Prostate gland (tissue), 2 donors: ENCODE results near the gene ZBTB7C.

Source experiments
- POLR2A ChIP-seq: fragments of 450-650 bp; IDR thresholded peaks from one replicate; pipeline ENCODE4 v1.6.1; 2016; ENCODE audit warnings: antibody characterized with exemption, mild to moderate bottlenecking
- POLR2AphosphoS5 ChIP-seq: sonication (generic); formaldehyde crosslinking; IDR thresholded peaks from one replicate; pipeline ENCODE4 v1.6.1; 2017; ENCODE audit warnings: antibody characterized with exemption
- TF ChIP-seq, protein P1 (sequence below), 4 experiments: fragments of 200-600 bp in 2 of 4; fragments of 450-650 bp in 2 of 4; sonication (generic) in 2 of 4; IDR thresholded peaks; 1 replicate in 3 of 4; 2 replicates in 1 of 4; pipeline ENCODE4 v1.5.1; 2016 to 2019; ENCODE audit warnings: antibody characterized with exemption in 4 of 4, mild to moderate bottlenecking in 2 of 4, moderate library complexity in 2 of 4

DNA sequence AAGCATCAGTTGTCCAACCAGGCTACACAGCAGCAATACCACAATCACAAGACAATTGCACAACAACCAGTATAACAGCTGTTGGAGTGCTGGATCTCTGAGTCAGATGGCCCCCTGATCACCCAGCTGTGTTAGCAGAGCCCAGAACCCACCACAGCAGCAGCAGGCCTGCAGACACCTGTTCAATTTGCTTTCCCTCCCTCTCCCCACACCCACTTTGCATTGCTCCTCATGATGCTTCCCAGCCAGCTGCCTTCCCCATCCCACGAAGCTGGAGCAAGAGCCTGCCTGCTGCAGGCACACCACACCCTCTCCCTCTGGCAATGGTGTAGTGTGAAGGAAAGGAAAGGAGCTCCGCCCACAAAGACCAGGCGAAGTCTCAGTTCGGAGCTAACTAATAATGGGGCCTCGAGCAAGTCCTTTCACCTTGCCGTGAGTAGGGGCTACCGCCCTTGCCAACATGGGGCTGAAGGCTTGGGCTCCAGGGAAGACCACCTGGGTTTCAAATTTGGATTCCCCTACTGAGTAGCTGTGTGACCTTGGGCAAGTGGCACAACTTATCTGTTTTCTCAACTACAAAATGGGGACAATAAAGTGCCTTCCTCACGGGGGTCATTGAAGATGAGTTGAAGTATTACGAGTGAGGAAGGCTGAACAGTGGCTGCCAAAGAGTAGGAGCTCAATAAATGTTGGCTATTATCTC, 19.4 kb upstream of the ZBTB7C start:
- TF ChIP-seq, protein P1, sequence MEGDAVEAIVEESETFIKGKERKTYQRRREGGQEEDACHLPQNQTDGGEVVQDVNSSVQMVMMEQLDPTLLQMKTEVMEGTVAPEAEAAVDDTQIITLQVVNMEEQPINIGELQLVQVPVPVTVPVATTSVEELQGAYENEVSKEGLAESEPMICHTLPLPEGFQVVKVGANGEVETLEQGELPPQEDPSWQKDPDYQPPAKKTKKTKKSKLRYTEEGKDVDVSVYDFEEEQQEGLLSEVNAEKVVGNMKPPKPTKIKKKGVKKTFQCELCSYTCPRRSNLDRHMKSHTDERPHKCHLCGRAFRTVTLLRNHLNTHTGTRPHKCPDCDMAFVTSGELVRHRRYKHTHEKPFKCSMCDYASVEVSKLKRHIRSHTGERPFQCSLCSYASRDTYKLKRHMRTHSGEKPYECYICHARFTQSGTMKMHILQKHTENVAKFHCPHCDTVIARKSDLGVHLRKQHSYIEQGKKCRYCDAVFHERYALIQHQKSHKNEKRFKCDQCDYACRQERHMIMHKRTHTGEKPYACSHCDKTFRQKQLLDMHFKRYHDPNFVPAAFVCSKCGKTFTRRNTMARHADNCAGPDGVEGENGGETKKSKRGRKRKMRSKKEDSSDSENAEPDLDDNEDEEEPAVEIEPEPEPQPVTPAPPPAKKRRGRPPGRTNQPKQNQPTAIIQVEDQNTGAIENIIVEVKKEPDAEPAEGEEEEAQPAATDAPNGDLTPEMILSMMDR (IDR thresholded peaks at IDR 0.05), result no peak
- no peak for TF ChIP-seq POLR2A
- TF ChIP-seq POLR2AphosphoS5, result no peak
